Sigmoid colon (tissue), 7 donors: ENCODE results near the gene SLC19A1. TPM values are rescaled to one million over a fixed set of nuclear protein-coding genes. Genes with fewer than 3 reads are reported as not detected.

Experiments used
- DNase-seq: peaks from one replicate; pipeline ENCODE4 v3.0.0-alpha.2; 2019
- H3K27ac ChIP-seq, 4 donors: fragments of 200-600 bp; sonication (generic); one replicate each; pipeline ENCODE4 v1.5.1; 2016 to 2019; ENCODE audit warnings: mild to moderate bottlenecking in 1 of 4
- H3K27me3 ChIP-seq, 3 donors: fragments of 200-600 bp; sonication (generic); one replicate each; pipeline ENCODE4 v1.5.1; 2019; ENCODE audit warnings: mild to moderate bottlenecking in 1 of 3
- H3K36me3 ChIP-seq, 4 donors: fragments of 200-600 bp; sonication (generic); one replicate each; pipeline ENCODE4 v1.5.1; 2016 to 2019
- H3K4me1 ChIP-seq, 4 donors: fragments of 200-600 bp; sonication (generic); one replicate each; pipeline ENCODE4 v1.5.1; 2017 to 2019
- H3K4me3 ChIP-seq, 4 donors: fragments of 200-600 bp; sonication (generic); one replicate each; pipeline ENCODE4 v1.5.1; 2017 to 2019; ENCODE audit warnings: mild to moderate bottlenecking in 2 of 4, moderate library complexity in 1 of 4
- H3K9me3 ChIP-seq, 4 donors: fragments of 200-600 bp in 3 of 4; sonication (generic) in 3 of 4; one replicate each; pipeline versions ENCODE4 v1.5.1 to v1.6.1; 2013 to 2019
- EP300 ChIP-seq, 4 donors: sonication (generic); formaldehyde crosslinking; IDR thresholded peaks; one replicate each; pipeline ENCODE4 v1.6.1; 2017; ENCODE audit warnings: antibody characterized with exemption in 4 of 4
- POLR2A ChIP-seq, 2 donors: fragments of 450-650 bp; IDR thresholded peaks; one replicate each; pipeline ENCODE4 v1.6.1; 2016; ENCODE audit warnings: antibody characterized with exemption in 2 of 2, mild to moderate bottlenecking in 2 of 2, moderate library complexity in 2 of 2
- POLR2AphosphoS5 ChIP-seq, 4 donors: sonication (generic); formaldehyde crosslinking; IDR thresholded peaks; one replicate each; pipeline ENCODE4 v1.6.1; 2017; ENCODE audit warnings: antibody characterized with exemption in 4 of 4
- WGBS, 2 donors: extraction: QIAGEN DNeasy Blood & Tissue Kit; methylation state at CpG; one replicate each; pipeline ENCODE4 v1.1.7; 2013; 5-methylcytosine and 5-hydroxymethylcytosine counted together
- intact Hi-C: fragments of 100-400 bp; cut with DNase I; formaldehyde crosslinking; loops from one replicate; pipeline ENCODE4 v1.15.1; 2023
- polyA plus RNA-seq, 3 donors: library from polyadenylated mRNA; stranded (reverse); fragments of 200-250 nt; gene quantifications; one replicate each; pipeline ENCODE4 v1.2.3, GENCODE V29; 2013
- total RNA-seq, 4 donors: library from RNA; depleted of rRNA; stranded (reverse); fragments of >200 nt; gene quantifications; one replicate each; pipeline ENCODE4 v1.1.0, GENCODE V29; 2016
- TF ChIP-seq, protein P1 (sequence below), 4 experiments: fragments of 450-650 bp in 3 of 4; fragments of 200-600 bp in 1 of 4; IDR thresholded peaks; one replicate each; pipeline ENCODE4 v1.5.1; 2016 to 2019; ENCODE audit warnings: antibody characterized with exemption in 4 of 4, mild to moderate bottlenecking in 3 of 4, moderate library complexity in 2 of 4
- donor health status: healthy with polysubstance abuse.
- donor health status: Bipolar disorder and iron deficiency.
- donor health status: healthy.

Gene SLC19A1
- total and polyA plus RNA-seq, 7 donors, result 1.8 to 10.7 (median 2.5) TPM

DNA sequence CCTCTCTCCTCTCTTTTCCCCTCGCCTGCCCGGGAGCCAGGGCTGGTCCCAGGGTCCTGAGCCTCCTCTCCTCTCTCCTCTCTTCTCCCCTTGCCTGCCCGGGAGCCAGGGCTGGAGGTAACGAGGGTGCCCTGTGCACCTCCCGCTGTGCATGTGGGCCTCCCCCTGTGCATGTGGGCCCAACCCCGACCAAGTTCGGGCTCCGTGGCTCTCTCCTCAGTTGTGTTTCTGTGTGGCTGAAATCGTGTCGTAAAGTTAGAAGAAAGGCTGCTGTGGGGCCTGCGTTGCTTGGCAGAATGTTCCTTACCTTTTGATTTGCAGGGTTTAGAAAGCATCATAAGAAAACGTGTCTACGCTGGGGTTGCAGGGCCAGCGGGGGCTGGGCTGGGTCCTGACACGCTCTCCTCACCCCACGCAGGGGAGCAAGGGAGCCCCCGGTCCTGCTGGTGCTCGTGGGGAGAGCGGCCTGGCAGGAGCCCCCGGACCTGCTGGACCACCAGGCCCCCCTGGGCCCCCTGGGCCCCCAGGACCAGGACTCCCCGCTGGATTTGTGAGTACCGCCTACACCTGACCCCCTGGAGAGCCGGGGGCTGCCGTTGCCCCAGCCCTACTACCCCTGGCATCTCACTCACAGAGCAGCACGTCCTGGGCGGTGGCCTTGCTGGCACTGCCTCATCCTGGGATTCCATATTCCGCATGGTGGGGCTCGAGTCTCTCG, 55.6 kb downstream of the SLC19A1 start:
- 78 to 85% methylated on average over 29 of the region's 29 CpGs for WGBS, 2 donors
- peaks cover 0 to 30% (median 4%) of the 10 kb centered on the region in 4 donors for H3K36me3 ChIP-seq
- no peaks in the 10 kb centered on the region for H3K27me3 ChIP-seq
- H3K4me3 ChIP-seq, result no peak overlapping the region
- H3K9me3 ChIP-seq, result no peaks in the 10 kb centered on the region
- no peak overlapping the region for H3K27ac ChIP-seq
- DNase-seq, result no peak
- TF ChIP-seq, protein P1, sequence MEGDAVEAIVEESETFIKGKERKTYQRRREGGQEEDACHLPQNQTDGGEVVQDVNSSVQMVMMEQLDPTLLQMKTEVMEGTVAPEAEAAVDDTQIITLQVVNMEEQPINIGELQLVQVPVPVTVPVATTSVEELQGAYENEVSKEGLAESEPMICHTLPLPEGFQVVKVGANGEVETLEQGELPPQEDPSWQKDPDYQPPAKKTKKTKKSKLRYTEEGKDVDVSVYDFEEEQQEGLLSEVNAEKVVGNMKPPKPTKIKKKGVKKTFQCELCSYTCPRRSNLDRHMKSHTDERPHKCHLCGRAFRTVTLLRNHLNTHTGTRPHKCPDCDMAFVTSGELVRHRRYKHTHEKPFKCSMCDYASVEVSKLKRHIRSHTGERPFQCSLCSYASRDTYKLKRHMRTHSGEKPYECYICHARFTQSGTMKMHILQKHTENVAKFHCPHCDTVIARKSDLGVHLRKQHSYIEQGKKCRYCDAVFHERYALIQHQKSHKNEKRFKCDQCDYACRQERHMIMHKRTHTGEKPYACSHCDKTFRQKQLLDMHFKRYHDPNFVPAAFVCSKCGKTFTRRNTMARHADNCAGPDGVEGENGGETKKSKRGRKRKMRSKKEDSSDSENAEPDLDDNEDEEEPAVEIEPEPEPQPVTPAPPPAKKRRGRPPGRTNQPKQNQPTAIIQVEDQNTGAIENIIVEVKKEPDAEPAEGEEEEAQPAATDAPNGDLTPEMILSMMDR (IDR thresholded peaks at IDR 0.05), result no peak
- TF ChIP-seq POLR2A (IDR thresholded peaks at IDR 0.05) (no peak), EP300 (IDR thresholded peaks at IDR 0.05) (no peak), POLR2AphosphoS5 (IDR thresholded peaks at IDR 0.05) (no peak)
- intact Hi-C loops, result no loop called here
- no peaks in the 10 kb centered on the region for H3K4me1 ChIP-seq

DNA sequence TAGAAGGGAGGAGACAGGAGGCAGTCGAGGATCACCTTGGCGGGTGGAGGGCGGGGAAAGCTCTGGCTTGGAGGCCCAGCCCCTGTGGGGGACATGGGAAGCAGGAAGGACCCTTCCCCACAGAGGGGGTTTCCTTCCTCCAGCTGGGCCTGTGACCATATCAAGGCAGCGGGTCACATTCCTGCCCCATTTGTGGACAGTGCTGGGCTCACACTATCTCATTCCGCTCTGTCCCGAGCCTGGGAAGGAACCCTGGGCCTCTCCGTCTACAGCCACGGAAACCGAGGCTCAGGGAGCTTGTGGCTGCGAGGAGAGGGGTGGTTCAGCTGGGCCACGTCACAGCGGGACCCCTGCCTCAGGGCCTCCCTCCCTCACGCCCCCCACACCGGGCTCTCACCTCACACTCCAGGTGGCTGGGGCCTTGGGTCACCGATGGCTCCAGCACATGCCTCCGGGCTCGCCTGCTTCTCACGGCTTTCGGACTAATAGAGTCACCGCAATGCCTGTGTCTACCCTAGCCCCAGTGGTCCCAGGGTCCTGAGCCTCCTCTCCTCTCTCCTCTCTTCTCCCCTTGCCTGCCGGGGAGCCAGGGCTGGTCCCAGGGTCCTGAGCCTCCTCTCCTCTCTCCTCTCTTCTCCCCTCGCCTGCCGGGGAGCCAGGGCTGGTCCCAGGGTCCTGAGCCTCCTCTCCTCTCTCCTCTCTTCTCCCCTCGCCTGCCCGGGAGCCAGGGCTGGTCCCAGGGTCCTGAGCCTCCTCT, 56.4 kb downstream of the SLC19A1 start:
- TF ChIP-seq EP300 (IDR thresholded peaks at IDR 0.05) (no peak), POLR2A (IDR thresholded peaks at IDR 0.05) (no peak), POLR2AphosphoS5 (IDR thresholded peaks at IDR 0.05) (no peak)
- TF ChIP-seq, protein P1 (IDR thresholded peaks at IDR 0.05), result no peak
- WGBS, 2 donors, result 84 to 91% methylated on average over 25 of the region's 25 CpGs

DNA sequence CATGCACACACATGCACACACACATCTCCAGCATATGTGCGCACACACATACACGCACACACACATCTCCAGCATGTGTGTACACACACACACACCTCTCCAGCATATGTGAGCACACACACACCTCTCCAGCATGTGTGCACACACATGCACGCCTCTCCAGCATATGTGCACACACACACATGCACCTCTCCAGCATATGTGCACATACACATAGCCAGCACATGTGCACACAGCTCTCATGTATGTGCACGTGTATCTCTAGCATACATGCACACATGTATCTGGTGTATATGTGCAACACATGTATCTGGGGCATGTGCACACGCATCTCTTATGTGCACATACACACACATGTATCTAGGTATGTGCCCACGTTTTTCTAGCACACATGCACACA, 57.9 kb downstream of the SLC19A1 start:
- intact Hi-C loops, result no loop called here
- 82 to 93% methylated on average over 6 of the region's 6 CpGs for WGBS, 2 donors

More for the DNA sequence above, 56.4 kb downstream of the SLC19A1 start:
- no peaks in the 10 kb centered on the region for H3K9me3 ChIP-seq
- intact Hi-C loops, result no loop called here
- H3K27ac ChIP-seq, result no peak overlapping the region
- DNase-seq, result no peak
- H3K4me1 ChIP-seq, result no peaks in the 10 kb centered on the region
- no peaks in the 10 kb centered on the region for H3K27me3 ChIP-seq
- peaks cover 0 to 31% (median 4%) of the 10 kb centered on the region in 4 donors for H3K36me3 ChIP-seq
- H3K4me3 ChIP-seq, result no peak overlapping the region

DNA sequence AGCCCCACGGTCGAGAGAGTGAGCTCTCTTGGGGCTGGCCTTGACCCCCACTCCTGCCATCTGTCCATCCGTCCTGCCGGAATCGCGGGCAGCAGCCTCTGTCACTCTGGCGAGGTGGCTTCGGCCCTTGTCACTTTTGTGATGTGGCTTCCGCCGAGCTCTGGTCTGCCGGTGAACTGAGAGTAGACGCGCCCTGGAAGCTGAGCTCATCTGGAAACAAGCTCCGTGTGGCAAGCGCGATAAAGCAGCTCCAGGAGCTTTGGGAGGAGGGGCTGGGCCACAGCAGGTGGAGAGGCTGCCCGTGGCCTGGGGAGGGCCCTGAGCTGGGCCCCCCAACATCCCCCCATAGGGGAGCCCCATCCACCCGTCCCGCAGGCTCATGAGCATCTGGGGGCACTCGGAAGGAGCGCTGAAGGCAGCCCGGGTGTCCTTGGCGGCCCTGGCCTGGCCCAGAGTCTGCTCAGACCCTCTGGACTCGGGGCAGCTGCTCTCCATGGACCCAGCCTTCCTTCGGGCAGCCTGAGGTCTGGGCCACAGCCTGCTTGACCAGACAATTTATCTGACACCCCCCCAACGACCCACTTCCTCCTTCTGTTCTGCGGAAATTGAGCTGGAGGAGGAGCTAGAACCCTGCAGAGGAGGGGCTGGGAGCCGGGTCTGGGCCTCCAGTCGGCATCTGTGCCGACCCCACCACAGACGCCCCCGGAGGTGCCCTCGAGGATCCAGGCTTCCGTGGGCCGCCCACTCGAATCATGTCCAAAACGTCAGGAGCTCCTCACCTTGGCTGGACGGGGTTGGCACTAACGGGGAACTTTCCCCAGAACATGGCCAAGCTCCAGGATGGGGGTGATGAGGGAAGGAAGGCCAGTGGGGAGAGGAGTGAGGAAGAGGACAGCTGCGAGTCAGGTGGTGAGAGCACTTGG, 59.1 kb downstream of the SLC19A1 start:
- Histone ChIP-seq H3K36me3 (peaks cover 0 to 51% (median 8%) of the 10 kb centered on the region in 4 donors), H3K4me3 (no peak overlapping the region), H3K27me3 (no peaks in the 10 kb centered on the region), H3K27ac (peak overlapping the region in 2 of 4 donors; percentile 22 to 25), H3K9me3 (no peaks in the 10 kb centered on the region), H3K4me1 (peaks cover 3 to 7% (median 4%) of the 10 kb centered on the region in 4 donors)
- no peak for DNase-seq
- WGBS, 2 donors, result 47 to 75% methylated on average over 40 of the region's 40 CpGs
- intact Hi-C loops, result no loop called here
- TF ChIP-seq POLR2AphosphoS5 (IDR thresholded peaks at IDR 0.05) (no peak), POLR2A (IDR thresholded peaks at IDR 0.05) (no peak), EP300 (IDR thresholded peaks at IDR 0.05) (no peak)
- TF ChIP-seq, protein P1 (IDR thresholded peaks at IDR 0.05), result no peak

More for the DNA sequence above, 57.9 kb downstream of the SLC19A1 start:
- TF ChIP-seq POLR2A (IDR thresholded peaks at IDR 0.05), result no peak
- TF ChIP-seq POLR2AphosphoS5 (IDR thresholded peaks at IDR 0.05), result no peak
- TF ChIP-seq, protein P1 (IDR thresholded peaks at IDR 0.05), result no peak
- TF ChIP-seq EP300 (IDR thresholded peaks at IDR 0.05), result no peak
- Histone ChIP-seq H3K27ac (no peak overlapping the region), H3K36me3 (peaks cover 0 to 44% (median 7%) of the 10 kb centered on the region in 4 donors), H3K9me3 (no peaks in the 10 kb centered on the region), H3K4me1 (no peaks in the 10 kb centered on the region), H3K4me3 (no peak overlapping the region), H3K27me3 (no peaks in the 10 kb centered on the region)
- no peak for DNase-seq
